HG03103 (cell line): ENCODE data around the gene RAB20.
"Not testable (repeated sequence)": the region's sequence is repeated elsewhere in the genome, so short reads cannot be mapped to it uniquely, and the experiment has no call there.

Experiments
- ATAC-seq: cut with Tn5 transposase; IDR thresholded peaks from one replicate; pipeline ENCODE4 v1.9.1; 2021; ENCODE audit warnings: low read depth; ENCODE audit not compliant: unreplicated experiment

The RAB20 gene

GRCh38 chr13:110576070-110576394 lies 14.5 kb upstream of the RAB20 start:
- no peak for ATAC-seq

GRCh38 chr13:110575322-110576069 lies 14.0 kb upstream of the RAB20 start:
- peak; percentile 87 for ATAC-seq

GRCh38 chr13:110574161-110574560 lies 12.6 kb upstream of the RAB20 start:
- ATAC-seq = no peak

GRCh38 chr13:110572778-110573118 lies 11.2 kb upstream of the RAB20 start:
- ATAC-seq = no peak

GRCh38 chr13:110571896-110572777 lies 10.6 kb upstream of the RAB20 start:
- ATAC-seq = no peak

- no peak for ATAC-seq
These were observed 9.4 kb upstream of the RAB20 start for GRCh38 chr13:110570886-110571285.

- ATAC-seq = not testable (repeated sequence)
These were observed 8.4 kb upstream of the RAB20 start for GRCh38 chr13:110569962-110570361.

- no peak for ATAC-seq
These were observed 7.1 kb upstream of the RAB20 start for GRCh38 chr13:110568612-110569011.

- no peak for ATAC-seq
These were observed 4.6 kb upstream of the RAB20 start for GRCh38 chr13:110566171-110566570.

GRCh38 chr13:110565296-110565695 lies 3.8 kb upstream of the RAB20 start:
- no peak for ATAC-seq

GRCh38 chr13:110564472-110564985 lies 3.0 kb upstream of the RAB20 start:
- no peak for ATAC-seq

GRCh38 chr13:110563463-110563774 lies 1.9 kb upstream of the RAB20 start:
- no peak for ATAC-seq

- ATAC-seq = no peak
These were observed 1.4 kb upstream of the RAB20 start for GRCh38 chr13:110562696-110563462.

GRCh38 chr13:110562036-110562597 lies 595 bp upstream of the RAB20 start:
- ATAC-seq = no peak

GRCh38 chr13:110560601-110561343 lies 750 bp downstream of the RAB20 start:
- ATAC-seq = no peak

- ATAC-seq = no peak
These were observed 1.5 kb downstream of the RAB20 start for GRCh38 chr13:110559986-110560385.

GRCh38 chr13:110559429-110559943 lies 2.0 kb downstream of the RAB20 start:
- no peak for ATAC-seq

- ATAC-seq = no peak
These were observed 3.8 kb downstream of the RAB20 start for GRCh38 chr13:110557610-110558305.

- ATAC-seq = no peak
These were observed 4.4 kb downstream of the RAB20 start for GRCh38 chr13:110557082-110557481.
